Stimulated activated CD8-positive, alpha-beta memory T cell treated with anti-CD3 and anti-CD28 coated beads, Interleukin-12 subunit alpha, Interleukin-12 subunit beta, amount 100 ng/mL, for 1 hour (primary cell): Measurements from ENCODE around the gene CAVIN2.

ENCODE experiments used
- DNase-seq: peaks from one replicate; pipeline ENCODE4 v3.0.0-alpha.2; 2020; ENCODE audit warnings: low read depth

The CAVIN2 gene, protein sequence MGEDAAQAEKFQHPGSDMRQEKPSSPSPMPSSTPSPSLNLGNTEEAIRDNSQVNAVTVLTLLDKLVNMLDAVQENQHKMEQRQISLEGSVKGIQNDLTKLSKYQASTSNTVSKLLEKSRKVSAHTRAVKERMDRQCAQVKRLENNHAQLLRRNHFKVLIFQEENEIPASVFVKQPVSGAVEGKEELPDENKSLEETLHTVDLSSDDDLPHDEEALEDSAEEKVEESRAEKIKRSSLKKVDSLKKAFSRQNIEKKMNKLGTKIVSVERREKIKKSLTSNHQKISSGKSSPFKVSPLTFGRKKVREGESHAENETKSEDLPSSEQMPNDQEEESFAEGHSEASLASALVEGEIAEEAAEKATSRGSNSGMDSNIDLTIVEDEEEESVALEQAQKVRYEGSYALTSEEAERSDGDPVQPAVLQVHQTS

DNA sequence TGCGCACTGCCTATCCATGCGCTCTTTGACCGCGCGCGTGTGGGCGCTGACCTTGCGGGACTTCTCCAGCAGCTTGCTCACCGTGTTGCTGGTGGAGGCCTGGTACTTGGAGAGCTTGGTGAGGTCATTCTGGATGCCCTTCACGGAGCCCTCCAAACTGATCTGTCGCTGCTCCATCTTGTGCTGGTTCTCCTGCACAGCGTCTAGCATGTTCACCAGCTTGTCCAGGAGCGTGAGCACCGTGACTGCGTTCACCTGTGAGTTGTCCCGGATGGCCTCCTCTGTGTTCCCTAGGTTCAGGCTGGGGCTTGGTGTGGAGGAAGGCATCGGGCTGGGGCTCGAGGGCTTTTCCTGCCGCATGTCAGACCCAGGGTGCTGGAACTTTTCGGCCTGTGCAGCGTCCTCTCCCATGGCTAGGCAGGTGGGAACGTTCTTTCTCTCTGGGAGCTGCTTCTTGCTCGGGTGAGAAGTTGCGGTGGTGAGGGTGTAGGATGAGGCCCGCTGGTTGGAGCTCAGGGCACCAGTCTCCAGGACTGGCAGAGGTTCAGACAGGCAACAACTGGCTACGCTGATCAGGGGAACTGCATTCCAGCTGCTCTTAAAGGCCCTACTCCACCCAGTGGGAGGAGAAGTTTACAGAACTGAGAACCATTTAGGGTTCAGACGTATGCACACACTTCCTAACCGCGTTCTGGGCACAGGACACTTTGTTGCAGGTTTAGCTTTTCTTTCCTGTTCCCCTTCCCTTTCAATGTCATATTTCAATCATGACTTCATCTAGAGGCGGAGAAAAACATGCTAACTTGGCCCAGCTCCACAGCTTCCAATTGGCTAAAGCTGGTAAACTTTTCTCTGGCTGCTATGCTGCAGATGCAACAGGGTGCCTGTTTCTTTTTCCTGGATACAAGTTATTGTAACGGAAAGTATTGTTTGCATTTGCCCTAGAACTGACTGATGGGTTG lies at the start of gene CAVIN2:
Gene CAVIN2 (minus strand): TSS at position 574 of the 962 bp plus-strand sequence. CDS start 163 bp downstream, at position 411.
- no peak for DNase-seq

DNA sequence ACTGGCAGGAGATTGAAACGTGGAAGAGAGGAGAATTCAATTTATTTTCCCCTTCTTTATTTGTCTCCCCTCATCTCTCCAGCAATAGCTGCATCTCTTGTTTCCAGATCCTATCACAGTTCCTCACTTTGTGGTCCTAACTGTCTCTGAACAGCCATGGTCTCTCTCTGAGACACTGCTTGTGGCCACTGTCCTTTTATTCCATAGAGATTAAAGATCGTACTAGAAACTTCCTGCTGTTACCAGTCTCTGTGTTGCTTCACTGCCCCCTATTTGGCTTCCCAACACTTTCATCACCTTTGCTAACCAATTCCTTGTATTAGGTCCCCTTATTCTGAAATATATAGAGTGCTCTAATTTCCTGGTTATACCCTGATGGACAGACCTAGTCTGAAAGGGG lies 48.9 kb upstream of the CAVIN2 start:
- DNase-seq: no peak

DNA sequence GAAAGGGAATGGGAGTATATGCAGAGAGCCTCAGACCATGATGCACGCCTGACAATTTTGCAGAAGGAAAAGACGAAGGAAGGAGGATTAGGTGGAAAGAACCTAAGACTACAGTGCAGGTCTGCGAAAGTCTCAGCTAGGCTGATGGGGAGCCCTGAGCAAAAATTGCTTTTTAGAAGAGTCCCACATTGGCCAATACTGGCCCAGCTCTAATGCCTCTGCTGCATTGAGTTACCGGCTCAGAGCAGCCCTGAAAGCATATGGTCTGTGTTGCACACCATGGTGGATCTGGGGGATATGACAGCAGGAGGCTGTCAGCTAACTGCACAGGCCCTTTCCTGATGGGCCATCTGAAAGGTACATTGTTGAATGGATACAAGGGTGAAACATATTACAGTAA lies 48.3 kb upstream of the CAVIN2 start:
- no peak for DNase-seq

DNA sequence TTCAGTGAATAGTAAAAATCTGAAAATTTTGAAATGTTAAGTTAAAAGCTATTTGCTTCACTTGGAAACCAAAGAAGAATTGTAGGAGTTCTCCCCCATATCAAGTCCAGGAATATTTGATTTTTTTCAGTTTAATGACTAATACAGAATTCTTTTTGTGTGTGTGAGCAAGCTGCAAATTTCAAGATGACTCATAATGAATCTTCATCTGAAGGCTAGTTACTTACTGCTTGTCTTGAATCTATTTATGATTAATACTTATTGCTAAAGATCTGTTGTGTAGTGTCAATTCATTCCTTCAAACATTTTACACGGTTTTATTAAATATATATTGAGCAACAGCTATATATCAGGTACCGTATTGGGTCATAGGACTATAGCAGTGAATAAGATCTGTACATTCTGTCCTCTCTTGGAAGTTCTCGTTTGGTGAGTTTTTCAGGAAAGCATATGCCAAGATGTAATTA lies 47.8 kb upstream of the CAVIN2 start:
- DNase-seq: no peak

DNA sequence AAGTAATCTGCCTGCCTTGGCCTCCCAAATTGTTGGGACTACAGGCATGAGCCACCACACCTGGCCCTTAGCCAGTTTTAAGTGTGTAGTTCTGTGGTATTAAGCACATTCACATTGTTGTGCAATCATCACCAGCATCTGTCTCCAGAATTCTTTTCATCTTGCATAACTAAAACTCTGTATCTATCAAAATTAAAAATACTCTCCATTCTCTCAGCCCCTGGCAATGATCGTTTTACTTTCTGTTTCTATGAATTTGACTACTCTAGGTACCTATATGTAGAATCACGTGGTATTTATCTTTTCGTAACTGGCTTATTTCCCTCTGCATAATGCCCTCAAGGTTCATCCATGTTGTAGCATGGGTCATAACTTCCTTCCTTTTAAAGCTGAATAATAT lies 45.5 kb upstream of the CAVIN2 start:
- no peak for DNase-seq

DNA sequence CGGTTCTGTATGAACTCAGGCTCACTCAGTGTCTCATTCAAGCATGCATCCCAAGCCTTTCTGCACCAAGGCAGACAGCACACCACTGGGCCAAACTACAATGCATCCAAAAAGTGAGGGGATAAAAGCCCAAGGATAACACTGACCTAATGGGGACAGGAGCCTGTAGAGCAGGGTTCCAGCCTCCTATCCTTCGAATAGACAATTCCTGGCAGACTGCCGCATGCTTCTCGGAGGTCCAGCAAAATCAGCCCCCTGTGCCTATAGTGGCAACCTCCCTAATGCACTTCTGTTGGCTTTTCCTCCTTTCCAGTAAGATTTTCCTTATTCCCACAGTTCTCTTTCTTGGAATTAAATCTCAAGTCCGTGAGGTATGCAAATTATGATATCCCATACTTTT lies 44.8 kb upstream of the CAVIN2 start:
- DNase-seq: no peak

DNA sequence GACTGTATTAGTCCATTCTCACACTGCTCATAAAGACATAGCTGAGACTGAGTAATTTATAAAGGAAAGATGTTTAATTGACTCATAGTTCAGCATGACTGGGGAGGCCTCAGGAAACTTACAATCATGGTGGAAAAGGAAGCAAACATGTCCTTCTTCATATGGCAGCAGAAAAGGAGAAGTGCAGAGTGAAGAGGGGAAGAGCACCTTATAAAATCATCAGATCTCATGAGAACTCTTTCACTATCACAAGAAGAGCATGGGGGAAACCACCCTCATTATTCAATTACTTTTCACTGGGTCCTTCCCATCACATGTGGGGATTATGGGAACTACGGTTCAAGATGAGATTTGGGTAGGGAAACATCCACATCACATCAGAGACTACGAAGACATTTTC lies 43.0 kb upstream of the CAVIN2 start:
- DNase-seq: no peak

DNA sequence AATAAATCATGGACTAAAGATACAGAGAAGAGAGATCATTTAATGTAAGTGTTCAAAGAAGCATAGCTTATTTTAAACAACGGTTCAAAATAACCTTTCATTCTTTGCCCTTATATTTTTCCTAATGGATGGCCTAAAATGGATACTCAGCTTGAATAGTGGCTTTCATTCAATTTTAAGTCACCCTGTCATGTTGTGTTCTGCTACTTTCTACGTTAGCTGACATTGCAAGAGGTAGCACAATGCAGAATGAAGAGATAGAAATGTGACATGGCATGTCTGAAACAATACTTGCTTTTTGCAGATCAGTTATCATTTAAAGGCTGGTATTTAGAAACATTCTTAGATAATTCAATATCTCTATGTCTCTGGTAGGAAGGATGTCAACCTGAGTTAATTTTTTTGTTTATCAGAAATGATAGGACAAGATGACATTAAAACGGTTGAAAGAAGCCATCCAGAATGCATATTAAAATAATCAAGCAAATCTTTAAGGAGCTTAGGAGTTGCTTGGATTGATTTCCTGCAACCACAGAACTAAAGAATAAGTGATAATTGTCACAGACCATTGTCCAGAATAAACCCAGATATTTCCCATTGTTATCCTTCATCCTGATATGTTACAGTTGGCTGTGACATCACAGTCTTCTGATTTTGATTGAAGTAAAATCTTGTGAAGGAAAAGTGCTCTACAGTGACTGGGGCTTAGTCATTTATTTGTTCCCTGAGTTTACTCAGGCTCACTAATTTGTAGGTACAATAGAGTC lies 41.7 kb upstream of the CAVIN2 start:
- DNase-seq: no peak

DNA sequence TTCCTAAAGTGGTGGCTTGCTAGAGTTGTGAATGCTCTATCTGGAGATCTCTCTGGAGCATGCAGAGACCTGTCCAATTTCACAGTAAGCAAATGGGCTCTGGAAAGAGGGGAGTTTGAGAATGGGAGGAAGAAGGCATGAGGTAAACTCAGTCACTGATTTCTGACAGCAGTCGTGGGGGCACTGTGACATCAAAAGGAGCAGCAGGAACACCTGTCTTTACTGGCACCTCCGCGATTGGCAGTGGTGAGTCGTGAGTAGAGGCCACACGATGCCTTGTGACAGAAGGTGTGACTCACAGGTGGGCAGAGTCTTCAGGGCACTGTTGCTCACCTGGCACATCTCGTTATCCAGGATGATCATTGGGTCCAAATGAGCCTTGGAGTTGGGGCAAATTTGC lies 38.8 kb upstream of the CAVIN2 start:
- DNase-seq: no peak

DNA sequence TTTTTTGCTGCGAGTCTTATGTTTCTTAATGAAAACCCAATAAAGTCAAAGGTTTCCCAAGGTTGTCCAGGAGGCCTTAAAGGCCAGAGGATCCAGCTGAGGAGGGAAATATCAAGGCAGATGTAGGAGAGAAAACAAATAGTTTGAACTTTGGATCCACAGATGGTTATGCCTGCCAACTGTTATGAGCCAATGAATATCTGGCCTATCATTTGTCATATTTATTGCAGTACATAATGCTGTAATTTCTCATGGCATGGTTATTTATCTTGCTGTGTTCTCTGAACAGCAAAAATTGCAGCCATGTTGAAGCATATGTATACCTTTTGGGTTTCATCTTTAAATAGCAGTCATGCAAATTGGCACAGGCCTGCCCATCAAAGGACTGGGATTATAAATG lies 38.2 kb upstream of the CAVIN2 start:
- no peak for DNase-seq

DNA sequence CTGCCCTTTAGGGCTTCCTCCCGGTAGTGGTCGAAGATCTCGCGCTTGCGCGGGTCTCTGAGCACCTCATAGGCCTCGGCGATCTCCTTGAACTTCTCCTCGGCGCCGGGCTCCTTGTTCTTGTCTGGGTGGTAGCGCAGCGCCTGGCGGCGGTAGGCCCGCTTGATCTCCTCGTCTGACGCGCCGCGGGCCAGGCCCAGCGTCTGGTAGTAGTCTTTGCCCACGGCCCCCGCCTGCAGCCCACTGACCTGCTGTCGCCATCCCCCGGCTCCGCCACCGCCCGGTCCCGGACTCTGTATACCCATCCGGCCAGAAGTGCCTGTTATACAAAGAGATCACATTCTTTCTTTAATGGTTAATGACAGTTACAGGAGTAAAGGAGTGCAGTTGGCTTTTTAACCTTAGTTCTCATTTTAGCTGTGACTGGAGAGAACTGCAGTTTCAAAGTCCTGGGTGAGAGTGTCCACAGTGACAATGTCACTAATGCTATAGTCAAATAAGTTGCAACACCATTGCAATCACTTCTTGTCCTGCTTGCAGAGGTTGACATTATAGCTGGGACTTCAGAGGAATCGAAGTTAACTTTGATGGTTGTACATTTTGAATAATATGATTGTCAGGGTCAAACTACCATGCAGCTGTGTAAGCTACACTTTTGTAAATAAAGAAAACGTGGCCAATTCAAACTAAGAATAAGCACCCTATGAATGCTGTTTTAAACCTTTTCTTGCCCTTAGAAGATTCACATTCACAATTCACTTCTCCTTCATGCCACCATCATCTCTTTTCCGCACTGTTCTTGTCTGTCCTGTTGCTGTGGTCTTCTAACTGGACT lies 35.3 kb upstream of the CAVIN2 start:
- no peak for DNase-seq

DNA sequence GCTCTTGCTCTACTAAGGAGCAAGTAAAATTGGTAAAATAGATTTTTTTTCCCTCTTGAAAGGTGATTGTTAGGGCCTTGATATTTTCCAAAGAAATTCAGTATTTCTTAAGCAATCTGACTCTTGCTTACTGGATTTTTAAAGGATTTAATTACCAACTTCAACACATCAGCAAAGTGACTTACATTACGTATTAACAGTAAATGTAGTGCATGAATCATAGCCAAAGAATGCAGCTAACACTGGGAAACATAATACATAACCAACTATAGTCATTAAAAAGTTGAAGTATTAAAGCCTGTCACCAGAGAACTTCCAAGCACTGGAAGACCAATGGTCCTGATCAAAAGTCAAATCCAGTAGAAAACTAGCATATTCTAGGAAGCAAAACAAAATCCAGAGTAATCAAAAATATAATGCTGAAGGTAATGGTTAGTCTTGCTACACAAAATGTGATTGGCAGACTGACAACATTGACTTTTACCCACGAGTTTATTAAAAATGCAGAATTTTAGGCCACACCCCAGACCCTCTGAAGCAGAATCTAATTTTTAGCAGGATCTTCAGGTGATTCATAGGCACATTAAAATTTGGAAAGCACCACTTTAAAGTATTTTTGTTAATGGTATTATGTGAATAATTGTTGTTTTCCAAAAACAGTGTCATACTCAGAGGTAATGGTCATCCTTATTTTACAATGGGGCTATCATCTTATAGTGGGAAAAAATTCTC lies 31.8 kb upstream of the CAVIN2 start:
- no peak for DNase-seq

DNA sequence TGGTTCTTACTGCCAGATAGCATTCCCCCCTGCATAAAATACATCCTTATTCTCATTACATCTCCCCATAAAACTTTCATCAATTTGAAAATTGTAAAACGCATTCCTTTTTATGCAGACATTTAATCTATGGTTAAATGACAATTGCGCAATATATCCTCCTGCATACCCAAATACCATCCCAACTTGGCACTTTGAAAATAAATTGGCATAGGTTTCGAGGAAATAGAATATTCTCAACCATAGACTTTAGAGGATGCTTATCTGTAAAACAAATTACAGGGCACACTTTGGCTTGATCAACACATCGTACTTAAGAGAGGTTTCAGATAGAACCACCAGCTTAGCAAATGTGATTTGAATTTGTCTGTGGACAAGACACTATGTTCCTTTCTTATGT lies 31.0 kb upstream of the CAVIN2 start:
- DNase-seq: no peak

DNA sequence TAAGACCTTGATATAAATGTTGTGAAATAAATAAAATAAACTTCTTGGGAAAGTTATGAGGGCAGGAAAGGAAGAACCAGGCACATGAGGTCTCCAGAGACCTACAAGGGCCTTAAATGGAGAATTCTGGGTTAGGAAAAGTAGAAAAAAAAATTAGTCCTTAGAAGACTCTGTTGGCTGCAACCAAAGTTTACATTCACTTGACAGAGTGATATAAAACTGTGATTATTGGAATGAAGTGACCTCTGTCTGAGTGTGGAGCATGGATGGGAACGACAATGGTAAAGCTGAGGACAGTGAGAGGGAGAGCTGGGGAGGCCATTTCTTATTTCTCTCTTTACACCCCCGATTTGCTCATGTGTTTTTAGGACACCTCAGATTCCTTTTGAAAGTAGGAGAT lies 29.0 kb upstream of the CAVIN2 start:
- DNase-seq: no peak

DNA sequence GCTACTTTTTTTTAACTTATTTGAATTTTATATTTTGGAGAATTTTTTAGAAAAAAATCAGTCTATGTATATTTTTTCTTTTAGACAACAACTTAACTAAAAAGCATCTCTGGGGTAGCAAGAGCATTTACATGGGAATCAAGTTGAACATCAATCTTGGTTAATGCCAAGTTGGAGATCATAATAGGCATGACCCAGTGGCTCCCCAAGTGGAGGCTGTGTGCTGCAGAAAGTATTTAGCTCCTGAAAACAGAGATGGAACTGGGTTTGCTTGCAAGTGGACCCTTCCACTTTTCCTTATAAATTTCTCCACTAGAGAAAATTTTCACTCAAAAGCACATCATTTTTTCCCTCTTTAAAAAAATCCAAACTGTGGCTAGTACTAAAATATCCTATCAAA lies 23.9 kb upstream of the CAVIN2 start:
- no peak for DNase-seq

DNA sequence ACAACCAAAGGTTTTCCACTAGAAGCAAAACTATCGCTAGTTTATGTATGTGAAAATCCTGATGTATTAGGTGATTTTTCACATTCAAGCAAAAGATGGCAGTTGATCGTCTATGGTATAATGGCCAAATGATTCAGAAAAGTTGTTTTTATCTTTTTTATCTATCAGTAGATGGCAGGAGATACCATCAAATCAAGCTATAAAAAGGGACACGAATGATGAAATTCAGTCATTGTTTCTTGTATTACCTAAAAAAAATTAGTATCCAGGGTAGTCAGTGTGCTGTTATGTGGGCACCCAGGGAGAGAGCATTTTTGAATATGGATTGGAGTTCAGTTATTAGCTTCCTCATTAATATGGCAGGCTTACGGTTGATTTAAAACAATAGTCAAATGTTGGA lies 22.9 kb upstream of the CAVIN2 start:
- no peak for DNase-seq

DNA sequence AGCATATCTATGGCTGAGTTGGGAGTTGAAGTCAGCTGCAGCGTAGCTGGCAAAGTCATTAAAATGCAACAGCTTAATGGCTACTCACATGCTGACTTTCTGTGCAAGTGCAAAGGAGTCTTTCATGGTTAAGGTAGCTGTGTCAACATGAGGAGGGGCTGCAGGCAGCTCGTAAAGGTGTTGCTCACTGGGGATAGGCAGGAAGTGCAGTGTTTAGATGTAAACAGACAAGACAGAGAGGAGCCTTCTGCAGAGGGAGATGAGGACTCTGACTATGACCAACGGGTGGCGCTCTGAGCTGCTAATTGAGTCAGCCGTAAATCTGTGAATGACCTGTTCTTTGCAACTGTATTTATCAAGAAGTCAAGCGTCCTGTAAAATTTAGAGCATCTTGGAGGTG lies 22.3 kb upstream of the CAVIN2 start:
- no peak for DNase-seq

DNA sequence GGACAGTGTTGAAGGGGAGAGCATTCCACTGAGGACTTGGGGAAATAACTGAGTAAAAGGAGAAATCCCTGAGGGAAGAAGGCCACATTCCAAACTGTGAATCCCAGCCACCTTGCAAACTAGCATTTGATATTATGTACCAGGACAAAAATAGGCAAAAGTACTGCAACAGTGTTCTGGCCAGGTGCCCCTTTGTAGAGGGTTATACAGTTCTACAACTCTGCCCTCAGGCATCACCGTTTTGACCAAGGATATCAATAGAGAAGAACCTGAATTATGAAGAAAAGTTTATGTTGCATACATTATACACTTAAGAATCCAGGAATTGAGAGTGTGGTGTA lies 20.6 kb upstream of the CAVIN2 start:
- no peak for DNase-seq

DNA sequence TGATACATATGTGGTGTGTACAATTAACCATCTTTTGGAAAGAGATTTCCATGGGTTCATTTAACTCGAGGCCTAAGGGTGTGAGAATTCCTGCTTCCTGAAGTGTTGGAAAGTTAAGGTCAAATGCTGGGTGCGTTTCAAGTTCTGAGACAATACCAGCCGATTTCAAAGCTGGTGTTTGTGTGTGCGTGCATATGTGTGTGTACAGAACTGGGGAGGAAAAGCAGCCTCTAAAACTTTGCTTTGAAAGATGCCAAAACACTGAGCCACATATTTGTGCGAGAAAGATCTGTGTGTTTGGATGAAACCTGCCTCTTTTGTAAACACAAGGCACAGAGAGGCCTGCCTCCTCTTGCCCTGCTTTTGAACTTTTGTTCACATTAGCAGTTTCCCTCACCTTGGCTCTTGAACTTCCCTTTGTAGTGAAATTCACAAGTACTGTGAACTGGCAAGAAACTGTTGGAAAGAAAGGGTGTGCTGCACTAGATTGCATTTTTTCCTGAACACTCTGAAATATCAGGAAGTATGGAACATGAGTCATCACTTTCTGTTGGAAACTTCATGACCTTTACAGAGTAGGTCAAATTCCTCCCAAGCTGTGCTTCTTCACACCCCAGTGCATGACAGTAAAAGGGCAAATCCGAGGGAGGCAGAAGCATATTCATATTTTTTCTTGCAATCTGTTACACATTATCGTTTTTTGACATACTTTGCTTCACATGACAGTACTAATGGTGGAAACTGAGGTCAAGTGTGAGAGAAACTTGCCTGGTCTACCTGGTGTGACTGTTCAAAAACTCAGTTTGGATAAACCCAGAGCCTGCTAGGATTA lies 20.0 kb upstream of the CAVIN2 start:
- no peak for DNase-seq

DNA sequence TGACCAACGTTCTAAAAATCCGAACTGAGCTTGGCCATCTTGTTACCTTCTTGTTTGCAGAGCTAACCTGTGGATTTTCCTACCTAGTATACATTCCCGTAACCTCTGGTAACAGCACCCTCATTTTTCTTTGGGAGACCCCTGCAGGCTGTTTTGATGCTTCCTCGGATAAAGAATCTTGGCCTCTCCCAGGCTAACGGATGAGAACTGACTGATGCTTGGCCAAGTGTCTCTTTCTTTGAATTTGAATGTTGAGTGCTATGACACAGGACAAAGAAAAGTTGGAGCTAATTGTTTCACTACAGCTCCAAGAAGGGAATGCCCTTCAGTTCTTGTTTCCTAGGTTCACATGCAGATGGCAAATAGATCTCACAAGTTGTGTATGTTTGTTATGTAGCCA lies 19.3 kb upstream of the CAVIN2 start:
- DNase-seq: no peak
